Activated B cell treated with CpG ODN at 0.5 μM for 24 hours (primary cell): ENCODE data around the gene NDUFB10. TPM values are rescaled to one million over a fixed set of nuclear protein-coding genes. Genes with fewer than 3 reads are reported as not detected.
"Not testable (repeated sequence)": the region's sequence is repeated elsewhere in the genome, so short reads cannot be mapped to it uniquely, and the experiment has no call there.

Experiments
- ATAC-seq: fragments of 200-7000 bp; cut with Tn5 transposase; one replicate; pipeline ENCODE4 v1.10.0; 2021; ENCODE audit warnings: low read depth, mild to moderate bottlenecking, moderate library complexity
- CTCF ChIA-PET: fragments of 350-600 bp; sonication (Branson Sonifier 250); formaldehyde crosslinking; loops from one replicate; lab custom pipeline; 2021; ENCODE audit warnings: antibody characterized with exemption; lab: Charles Lee
- POLR2A ChIA-PET: fragments of 350-600 bp; sonication (Branson Sonifier 250); formaldehyde crosslinking; loops from one replicate; lab custom pipeline; 2021; ENCODE audit warnings: antibody characterized with exemption; lab: Charles Lee
- DNase-seq: peaks from one replicate; pipeline ENCODE4 v3.0.0; 2022
- H3K27ac Mint-ChIP-seq: one replicate; pipeline ENCODE4 v1.8.0; 2020; ENCODE audit warnings: mixed read lengths
- H3K27me3 Mint-ChIP-seq: one replicate; pipeline ENCODE4 v1.8.0; 2021; ENCODE audit warnings: mixed read lengths
- H3K36me3 Mint-ChIP-seq: one replicate; pipeline ENCODE4 v1.8.0; 2021; ENCODE audit warnings: low read depth, mixed read lengths
- H3K4me1 Mint-ChIP-seq: one replicate; pipeline ENCODE4 v1.8.0; 2021; ENCODE audit warnings: mixed read lengths
- H3K4me3 Mint-ChIP-seq: one replicate; pipeline ENCODE4 v1.8.0; 2020; ENCODE audit warnings: mild to moderate bottlenecking, mixed read lengths
- H3K9me3 Mint-ChIP-seq: one replicate; pipeline ENCODE4 v1.8.0; 2020; ENCODE audit warnings: mixed read lengths
- CTCF ChIP-seq: fragments of 200-600 bp; IDR thresholded peaks from one replicate; pipeline ENCODE4 v1.8.0; 2022; ENCODE audit warnings: antibody characterized with exemption, mild to moderate bottlenecking
- intact Hi-C: fragments of 100-400 bp; cut with micrococcal nuclease; formaldehyde crosslinking; loops from one replicate; pipeline ENCODE4 v1.15.1; 2024
- total RNA-seq: library from RNA; stranded (reverse); gene quantifications from 2 replicates; pipeline ENCODE4 v1.2.3, GENCODE V29; 2022

The NDUFB10 gene
- total RNA-seq, 1 donor from 2014 or later, result 77.4 TPM

- H3K36me3 Mint-ChIP-seq, result no peaks in the 10 kb centered on the region
- intact Hi-C loops, result no loop called here
- H3K9me3 Mint-ChIP-seq, result no peaks in the 10 kb centered on the region
- peaks cover 5% of the 10 kb centered on the region for H3K4me1 Mint-ChIP-seq
- TF ChIP-seq CTCF, result no peak
- H3K4me3 Mint-ChIP-seq, result no peak overlapping the region
- CTCF ChIA-PET, result no interaction called here
- no peak for ATAC-seq
- H3K27ac Mint-ChIP-seq, result no peak overlapping the region
- DNase-seq, result no peak
- POLR2A ChIA-PET, result no interaction called here
- peaks cover 34% of the 10 kb centered on the region for H3K27me3 Mint-ChIP-seq
These were observed 42.2 kb upstream of the NDUFB10 start for GRCh38 chr16:1917056-1917664.

- H3K4me3 Mint-ChIP-seq, result no peak overlapping the region
- peaks cover 39% of the 10 kb centered on the region for H3K27me3 Mint-ChIP-seq
- CTCF ChIA-PET, result no interaction called here
- TF ChIP-seq CTCF, result no peak
- no peaks in the 10 kb centered on the region for H3K9me3 Mint-ChIP-seq
- H3K4me1 Mint-ChIP-seq, result peaks cover 5% of the 10 kb centered on the region
- no peak overlapping the region for H3K27ac Mint-ChIP-seq
- DNase-seq (no peak), ATAC-seq (no peak)
- intact Hi-C loops, result no loop called here
- H3K36me3 Mint-ChIP-seq, result no peaks in the 10 kb centered on the region
- POLR2A ChIA-PET, result no interaction called here
These were observed 41.5 kb upstream of the NDUFB10 start for GRCh38 chr16:1917665-1918350.

GRCh38 chr16:1918351-1919326 lies 40.7 kb upstream of the NDUFB10 start, which contains the start of gene HS3ST6:
Gene HS3ST6 (minus strand): TSS chr16:1918415. CDS start chr16:1918323, 92 bp downstream.
- no peaks in the 10 kb centered on the region for H3K36me3 Mint-ChIP-seq
- H3K27me3 Mint-ChIP-seq, result peaks cover 44% of the 10 kb centered on the region
- no peak for TF ChIP-seq CTCF
- ChIA-PET POLR2A (no interaction called here), CTCF (no interaction called here)
- no peak within 1 kb of the TSS for H3K4me3 Mint-ChIP-seq
- intact Hi-C loops, result no loop called here
- no peak for DNase-seq
- no peak for ATAC-seq
- no peak within 1 kb of the TSS for H3K27ac Mint-ChIP-seq
- peaks cover 5% of the 10 kb centered on the region for H3K4me1 Mint-ChIP-seq
- H3K9me3 Mint-ChIP-seq, result no peaks in the 10 kb centered on the region

- no peak for DNase-seq
- POLR2A ChIA-PET, result no interaction called here
- H3K27me3 Mint-ChIP-seq, result peaks cover 47% of the 10 kb centered on the region
- no peak overlapping the region for H3K4me3 Mint-ChIP-seq
- H3K4me1 Mint-ChIP-seq, result peaks cover 5% of the 10 kb centered on the region
- no peaks in the 10 kb centered on the region for H3K9me3 Mint-ChIP-seq
- TF ChIP-seq CTCF, result no peak
- intact Hi-C loops, result no loop called here
- no peak overlapping the region for H3K27ac Mint-ChIP-seq
- ATAC-seq, result no peak
- H3K36me3 Mint-ChIP-seq, result no peaks in the 10 kb centered on the region
- CTCF ChIA-PET, result no interaction called here
These were observed 39.9 kb upstream of the NDUFB10 start for GRCh38 chr16:1919327-1919998.

- H3K27me3 Mint-ChIP-seq, result peaks cover 49% of the 10 kb centered on the region
- H3K4me1 Mint-ChIP-seq, DNase-seq, POLR2A ChIA-PET, H3K27ac Mint-ChIP-seq, intact Hi-C loops, H3K4me3 Mint-ChIP-seq, H3K36me3 Mint-ChIP-seq, ATAC-seq, CTCF ChIA-PET, H3K9me3 Mint-ChIP-seq: not testable (repeated sequence)
These were observed 39.2 kb upstream of the NDUFB10 start for GRCh38 chr16:1920122-1920521.
